Fibroblast of pulmonary artery (primary cell): ENCODE results near the gene SHROOM4.

Experiments
- DNase-seq: peaks from one replicate; pipeline ENCODE4 v3.0.0-alpha.2; 2010; ENCODE audit warnings: low read depth
- H3K4me3 ChIP-seq: replicated peaks from 2 replicates; pipeline ENCODE4 v1.5.1; 2011; ENCODE audit warnings: low read depth, mild to moderate bottlenecking, control low read depth, low read length, moderate library complexity
- TF ChIP-seq, protein P1 (sequence below): IDR thresholded peaks from 2 replicates; pipeline ENCODE4 v1.5.1; 2011; ENCODE audit warnings: mild to moderate bottlenecking, control low read depth, low read length, inconsistent platforms; ENCODE audit errors: missing control alignments

Gene SHROOM4

DNA sequence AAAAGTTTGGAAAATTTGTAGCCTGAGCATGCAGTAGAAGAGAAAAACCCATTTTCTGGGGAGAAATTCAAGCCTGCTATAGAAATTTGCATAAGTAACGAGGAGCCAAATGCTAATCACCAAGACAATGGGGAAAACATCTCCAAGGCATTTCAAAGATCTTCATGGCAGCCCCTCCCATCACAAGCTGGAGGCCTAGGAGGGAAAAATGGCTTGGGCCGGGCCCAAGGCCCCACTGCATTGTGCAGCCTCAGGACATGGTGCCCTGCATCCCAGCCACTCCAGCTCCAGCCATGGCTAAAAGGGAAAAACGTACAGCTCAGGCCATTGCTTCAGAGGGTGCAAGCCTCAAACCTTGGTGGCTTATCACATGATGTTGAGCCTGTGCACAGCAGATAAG, 87.7 kb downstream of the SHROOM4 start:
- no peak overlapping the region for H3K4me3 ChIP-seq
- TF ChIP-seq, protein P1, sequence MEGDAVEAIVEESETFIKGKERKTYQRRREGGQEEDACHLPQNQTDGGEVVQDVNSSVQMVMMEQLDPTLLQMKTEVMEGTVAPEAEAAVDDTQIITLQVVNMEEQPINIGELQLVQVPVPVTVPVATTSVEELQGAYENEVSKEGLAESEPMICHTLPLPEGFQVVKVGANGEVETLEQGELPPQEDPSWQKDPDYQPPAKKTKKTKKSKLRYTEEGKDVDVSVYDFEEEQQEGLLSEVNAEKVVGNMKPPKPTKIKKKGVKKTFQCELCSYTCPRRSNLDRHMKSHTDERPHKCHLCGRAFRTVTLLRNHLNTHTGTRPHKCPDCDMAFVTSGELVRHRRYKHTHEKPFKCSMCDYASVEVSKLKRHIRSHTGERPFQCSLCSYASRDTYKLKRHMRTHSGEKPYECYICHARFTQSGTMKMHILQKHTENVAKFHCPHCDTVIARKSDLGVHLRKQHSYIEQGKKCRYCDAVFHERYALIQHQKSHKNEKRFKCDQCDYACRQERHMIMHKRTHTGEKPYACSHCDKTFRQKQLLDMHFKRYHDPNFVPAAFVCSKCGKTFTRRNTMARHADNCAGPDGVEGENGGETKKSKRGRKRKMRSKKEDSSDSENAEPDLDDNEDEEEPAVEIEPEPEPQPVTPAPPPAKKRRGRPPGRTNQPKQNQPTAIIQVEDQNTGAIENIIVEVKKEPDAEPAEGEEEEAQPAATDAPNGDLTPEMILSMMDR = no peak
- no peak for DNase-seq

DNA sequence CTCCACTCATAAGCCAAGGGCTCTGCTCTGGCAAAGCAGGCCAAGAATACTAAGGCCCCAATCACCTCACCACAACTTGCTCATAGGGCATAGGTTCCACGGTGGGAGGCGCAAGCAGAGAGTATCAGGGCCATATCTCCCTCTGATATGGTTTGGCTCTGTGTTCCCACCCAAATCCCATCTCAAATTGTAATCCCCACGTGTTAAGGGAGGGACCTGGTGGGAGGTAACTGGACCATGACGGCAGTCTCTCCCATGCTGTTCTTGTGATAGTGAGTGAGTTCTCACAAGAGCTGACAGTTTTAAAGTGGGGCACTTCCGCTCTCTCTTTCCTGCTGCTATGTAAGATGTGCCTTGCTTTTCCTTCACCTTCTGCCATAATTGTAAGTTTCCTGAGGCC, 88.7 kb downstream of the SHROOM4 start:
- TF ChIP-seq, protein P1 = no peak
- DNase-seq = no peak
- no peak overlapping the region for H3K4me3 ChIP-seq

DNA sequence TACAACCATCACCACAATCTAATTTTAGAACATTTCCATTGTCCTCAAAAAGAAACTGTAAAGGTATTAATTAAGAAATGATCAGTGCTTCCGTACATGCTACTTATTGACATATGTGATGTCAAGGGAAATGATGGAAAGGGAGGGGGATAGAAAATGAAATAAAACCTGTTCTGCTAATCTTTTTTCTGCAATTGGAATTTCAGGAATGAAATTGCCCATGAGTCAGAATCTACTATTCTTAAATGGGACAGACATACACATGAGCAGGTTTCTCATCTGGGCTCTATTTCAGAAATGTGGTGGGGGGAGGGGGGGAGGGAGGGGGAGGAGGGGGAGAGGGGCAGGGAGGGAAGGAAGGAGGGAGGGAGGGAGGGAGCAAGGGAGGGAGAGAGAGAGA, 91.0 kb downstream of the SHROOM4 start:
- TF ChIP-seq, protein P1 = no peak
- DNase-seq = no peak
- H3K4me3 ChIP-seq = no peak overlapping the region

DNA sequence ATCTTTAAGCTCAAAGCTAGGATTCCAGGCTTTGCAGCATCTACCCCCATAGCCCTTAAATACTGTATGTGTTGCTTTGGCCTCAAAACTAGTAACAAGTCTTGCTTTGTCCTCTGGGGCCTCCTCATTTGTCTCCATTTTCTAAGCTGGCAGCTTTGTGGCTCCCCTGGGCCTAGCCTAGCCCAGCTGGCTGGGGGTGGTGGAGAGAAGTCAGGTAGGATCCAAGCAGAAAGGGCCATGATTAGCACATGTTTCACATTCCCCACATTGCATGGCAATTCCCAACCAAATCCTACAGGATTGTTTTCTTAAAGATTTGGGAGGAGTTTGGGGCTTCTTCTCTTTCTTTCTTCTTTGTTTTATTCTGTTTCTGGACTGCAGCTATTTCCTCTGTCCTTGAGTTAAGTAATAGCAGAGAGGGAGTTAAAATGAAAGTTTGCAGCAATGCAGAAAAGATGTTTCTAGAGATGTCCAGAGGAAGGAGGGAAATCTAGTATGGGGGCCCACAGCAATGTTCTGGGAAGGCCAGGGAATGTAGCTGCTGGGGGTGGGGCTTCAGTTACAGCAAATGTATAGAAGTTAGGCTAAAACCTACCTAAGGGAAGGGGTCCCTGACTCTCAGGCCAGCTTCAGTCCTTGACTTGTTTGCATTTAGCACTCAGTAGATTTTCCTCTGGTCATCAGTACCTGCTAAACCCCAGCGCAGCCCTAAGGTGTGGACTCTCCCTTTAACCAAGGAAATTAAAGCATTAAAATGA, 92.1 kb downstream of the SHROOM4 start:
- DNase-seq = no peak

DNA sequence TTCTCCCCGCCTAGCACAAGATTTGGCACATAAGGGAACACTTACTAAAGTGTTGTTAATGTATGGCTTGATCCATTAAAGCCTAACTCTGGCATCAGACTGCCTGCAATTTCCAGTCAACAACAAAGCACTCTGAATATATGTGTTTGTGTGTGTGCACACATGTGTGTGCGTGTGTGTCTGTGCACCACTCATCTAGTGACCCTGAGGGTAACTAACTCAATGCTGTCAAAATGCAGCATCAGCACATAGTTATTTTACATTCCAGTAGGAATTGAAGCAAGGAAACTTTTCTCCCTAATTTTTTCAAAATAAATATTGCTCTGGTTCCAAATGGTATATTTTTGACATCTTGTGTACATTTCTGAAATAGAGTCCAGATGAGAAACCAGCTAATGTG, 94.4 kb downstream of the SHROOM4 start:
- DNase-seq = no peak
- no peak overlapping the region for H3K4me3 ChIP-seq
- TF ChIP-seq, protein P1 = no peak

More for the DNA sequence above, 92.1 kb downstream of the SHROOM4 start:
- TF ChIP-seq, protein P1 = no peak
- no peak overlapping the region for H3K4me3 ChIP-seq

DNA sequence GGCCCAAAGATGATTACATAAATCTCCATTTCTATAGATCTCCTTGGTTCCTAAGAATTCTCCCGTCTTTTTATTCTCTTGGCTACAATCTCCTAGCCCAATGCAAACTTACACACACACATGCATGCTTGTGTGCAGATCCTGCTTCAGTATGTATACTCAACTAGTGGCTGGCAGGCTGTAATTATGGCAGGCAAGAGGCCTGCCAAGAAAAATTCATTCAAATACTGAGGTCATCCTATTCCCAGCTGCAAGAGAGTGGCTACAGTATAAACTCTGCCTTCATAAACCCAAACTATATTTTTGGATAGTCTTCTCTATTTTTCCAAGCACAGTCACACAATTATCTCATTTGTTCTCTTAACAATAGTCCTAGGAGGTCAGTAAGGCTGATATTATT, 95.2 kb downstream of the SHROOM4 start:
- H3K4me3 ChIP-seq = no peak overlapping the region
- TF ChIP-seq, protein P1 = no peak
- DNase-seq = no peak

DNA sequence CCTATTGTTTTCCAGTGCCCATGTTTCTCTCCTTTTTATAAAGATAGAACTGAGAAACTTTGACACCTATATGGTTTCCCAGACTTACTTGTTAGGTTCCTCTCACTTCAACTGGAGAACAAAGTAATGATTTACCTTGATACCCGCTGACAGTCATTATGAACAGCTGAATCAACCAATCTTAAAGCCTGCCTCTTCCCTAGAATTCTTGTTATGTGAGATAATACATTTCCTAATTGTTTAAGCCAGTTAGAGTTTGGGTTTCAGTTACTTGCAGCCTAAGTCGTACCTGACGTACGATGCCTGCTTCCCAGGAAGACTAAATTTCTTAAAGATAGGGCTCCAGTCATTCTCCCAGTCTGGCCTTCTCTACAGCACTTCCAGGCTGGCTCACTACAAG, 97.3 kb downstream of the SHROOM4 start:
- no peak overlapping the region for H3K4me3 ChIP-seq
- TF ChIP-seq, protein P1 = no peak
- DNase-seq = no peak
